Activated CD4-positive, CD25-positive, alpha-beta regulatory T cell treated with anti-CD3 and anti-CD28 coated beads, Interleukin-2, amount 50 U/mL, for 72 hours (primary cell): ENCODE measurements around the gene EPHB2.
"Not testable (repeated sequence)": the region's sequence is repeated elsewhere in the genome, so short reads cannot be mapped to it uniquely, and the experiment has no call there.

Experiments
- DNase-seq: peaks from one replicate; pipeline ENCODE4 v3.0.0; 2021

EPHB2 gene

DNA sequence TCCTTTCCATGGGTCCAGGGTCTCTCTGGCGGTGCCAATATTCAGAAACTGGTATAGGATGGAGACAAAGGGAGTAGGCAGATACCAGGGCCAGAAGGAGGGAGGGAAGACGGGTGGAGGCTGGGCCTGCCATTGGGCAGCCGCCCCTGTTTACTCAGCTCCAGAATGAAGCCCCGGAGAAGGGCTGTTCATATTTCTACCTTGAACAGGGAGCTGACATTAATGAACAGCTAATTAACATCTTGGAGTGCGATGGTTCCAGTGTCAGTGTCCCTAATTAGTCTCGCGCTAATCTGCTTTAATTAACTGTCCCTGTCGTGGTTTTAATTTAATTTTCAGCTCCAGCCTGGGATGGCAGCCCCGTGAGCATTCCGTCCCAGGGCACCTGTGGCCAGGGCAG is 113.8 kb downstream of the EPHB2 start:
- no peak for DNase-seq

DNA sequence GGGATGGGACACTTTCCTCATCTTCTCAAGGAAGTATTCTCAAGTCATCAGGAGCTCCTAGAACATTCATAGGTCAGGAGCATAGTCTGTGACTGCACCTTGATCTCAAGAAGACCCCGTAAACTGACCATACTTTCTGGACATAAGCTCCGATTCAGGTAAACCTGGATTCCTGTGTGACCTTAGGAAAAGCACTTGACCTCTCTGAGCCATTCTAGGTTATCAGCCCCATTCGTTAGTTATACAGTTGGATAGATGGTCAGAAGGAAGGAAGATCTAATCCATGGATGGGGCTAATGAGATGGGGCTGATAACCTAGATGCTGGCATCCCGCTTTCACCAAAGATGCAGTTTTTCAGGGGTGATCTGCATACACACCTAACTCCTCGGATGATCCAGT is 114.3 kb downstream of the EPHB2 start:
- no peak for DNase-seq

DNA sequence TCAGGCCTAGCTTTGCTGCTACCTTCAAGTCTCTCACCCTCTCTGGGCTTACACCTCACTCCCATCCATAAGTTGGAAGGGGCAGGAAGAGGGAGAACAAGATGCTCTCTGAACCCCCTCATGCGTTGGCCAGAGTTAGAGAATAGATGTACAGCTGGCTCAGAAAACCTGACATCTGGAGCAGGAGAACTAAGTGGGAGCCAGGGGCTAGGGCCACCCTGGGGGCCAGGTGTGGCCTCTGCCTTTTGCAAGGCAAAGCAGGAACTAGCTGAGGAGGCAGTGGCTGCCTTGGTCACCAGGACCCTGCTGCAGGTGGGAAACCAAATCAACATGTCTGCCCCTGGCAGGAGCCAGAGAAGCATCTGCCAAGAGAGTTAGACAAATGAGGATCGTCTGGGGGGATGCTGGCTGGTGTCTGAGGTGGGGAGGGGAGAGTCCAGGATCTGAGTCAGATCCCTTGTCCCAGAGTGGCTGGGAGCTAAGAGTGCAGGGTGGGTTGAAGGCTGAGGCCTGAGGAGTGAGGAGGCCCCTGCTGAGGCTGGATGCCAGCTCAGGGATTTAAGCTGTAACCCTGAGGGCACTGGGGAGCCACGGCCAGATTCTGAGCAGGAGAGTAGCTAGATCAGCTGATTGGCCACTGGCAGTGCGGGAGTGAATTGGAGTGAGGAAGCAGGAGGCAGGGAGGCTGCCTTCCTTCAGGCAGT is 115.0 kb downstream of the EPHB2 start:
- DNase-seq, result no peak

DNA sequence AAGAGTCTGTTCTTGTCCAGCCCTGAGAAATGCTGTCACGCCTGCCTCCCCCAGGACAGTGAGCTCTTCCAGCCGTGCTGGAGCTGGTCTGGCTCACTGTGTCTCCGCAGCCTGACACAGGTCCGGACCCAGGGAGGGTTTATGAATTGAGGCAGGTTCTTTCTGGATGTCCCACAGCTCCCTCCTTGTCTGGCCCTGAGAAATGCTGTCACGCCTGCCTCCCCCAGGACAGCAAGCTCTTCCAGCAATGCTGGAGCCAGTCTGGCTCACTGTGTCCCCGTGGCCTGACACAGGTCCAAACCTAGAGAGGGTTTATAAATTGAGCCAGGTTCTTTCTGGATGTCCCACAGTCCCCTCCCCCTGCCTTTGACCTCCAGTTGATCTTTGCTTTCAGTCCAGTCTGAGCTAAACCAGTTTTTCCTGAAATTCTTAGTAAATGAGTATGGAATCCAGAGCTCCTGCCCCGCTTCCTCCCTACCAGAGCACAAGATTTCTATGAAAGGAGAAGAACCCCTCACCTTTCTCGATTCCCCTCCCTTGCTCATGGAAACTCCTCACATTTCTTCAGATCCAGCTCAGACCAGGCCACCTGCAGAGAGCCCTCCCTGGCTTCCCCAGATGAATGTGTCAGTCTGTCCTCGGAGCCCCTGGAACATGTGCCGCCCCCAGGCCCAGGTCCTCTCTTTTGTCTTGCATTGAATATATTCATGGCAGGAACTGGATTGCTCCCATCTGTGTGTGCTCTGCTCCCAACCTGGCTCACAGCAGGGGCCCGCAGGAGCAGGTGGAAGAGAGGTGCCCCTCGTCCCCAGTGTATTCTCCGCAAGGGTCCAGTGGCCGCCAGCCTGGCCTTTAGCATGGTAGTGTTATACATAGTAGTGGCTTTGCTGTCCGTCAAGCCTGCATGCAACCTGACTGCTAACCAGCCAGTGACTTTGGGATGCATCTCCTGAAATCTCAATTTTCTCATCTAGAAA is 116.3 kb downstream of the EPHB2 start:
- no peak for DNase-seq

DNA sequence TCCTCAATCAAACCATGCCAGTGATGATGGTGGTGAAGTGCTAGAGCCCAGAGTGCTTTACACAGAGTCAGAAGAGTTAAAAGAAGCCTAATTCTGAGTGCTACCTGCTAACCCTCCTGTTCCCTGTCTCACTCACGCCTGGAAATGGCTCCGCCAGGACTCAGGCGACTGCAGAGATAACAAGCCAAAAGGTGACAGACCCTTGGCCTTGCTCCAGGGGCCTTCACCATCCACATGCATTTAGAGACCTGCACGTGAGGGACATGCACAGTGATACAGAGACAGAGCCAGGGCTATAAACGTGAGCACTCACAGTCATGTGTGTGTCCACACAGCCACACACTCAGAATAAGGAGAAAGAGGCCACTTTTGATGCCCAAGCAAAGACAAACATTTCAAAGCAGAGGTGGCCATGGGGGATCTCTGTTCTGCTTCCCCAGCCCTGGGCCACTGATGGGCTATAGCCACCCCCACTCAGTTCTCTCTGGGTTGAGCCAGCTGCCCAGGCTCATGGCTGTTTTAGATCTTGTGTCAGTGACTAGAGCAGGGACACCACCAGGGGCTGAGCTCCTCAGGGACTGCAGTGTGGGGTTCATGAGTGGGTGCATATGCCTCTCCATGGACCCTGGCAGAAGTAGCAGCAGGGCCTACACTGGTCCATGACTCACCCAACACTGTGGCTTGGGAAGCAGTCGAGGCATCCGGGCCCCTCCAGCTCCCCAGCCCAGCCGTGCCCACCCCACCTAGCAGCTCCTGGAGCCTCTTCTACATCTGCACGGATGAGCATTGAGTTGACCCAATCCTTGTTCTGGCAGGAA is 117.2 kb downstream of the EPHB2 start:
- DNase-seq, result no peak

DNA sequence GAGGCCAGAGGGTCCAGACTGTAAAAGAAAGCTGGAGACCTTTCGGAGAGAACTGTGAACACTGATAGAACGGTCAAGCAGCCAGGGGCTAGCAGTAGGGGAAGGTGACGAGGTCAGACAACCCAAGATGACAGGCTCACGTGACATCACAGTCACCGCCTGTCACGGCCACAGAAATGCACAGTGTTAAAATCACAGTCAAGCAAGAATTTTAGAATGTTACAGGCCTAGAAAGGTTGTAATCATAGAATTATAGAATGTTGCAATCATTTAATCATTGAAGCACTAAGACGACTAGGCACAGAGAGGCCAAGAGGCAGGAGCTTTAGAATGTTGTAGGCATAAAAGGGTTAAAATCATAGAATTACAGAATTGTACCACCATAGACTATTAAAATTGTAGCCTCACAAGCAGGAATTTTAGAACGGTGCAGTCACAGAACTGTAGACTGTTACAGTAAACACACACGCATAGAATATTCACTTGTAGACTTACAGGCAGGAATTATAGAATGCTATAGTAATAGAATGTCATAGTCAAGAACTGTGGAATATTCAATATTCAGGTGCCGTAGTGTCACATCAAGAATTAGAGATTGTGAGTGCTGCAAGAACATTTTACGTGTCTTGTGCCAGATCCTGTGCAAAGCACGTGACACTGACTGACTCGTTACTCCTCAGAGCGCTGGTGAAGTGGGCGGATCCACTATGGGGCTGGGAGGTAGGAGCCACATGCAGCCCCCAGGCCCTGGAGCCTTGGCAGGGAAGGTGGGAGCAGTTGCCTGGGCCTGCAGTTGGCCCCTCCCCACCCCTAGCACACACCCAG is 118.1 kb downstream of the EPHB2 start:
- DNase-seq, result no peak

DNA sequence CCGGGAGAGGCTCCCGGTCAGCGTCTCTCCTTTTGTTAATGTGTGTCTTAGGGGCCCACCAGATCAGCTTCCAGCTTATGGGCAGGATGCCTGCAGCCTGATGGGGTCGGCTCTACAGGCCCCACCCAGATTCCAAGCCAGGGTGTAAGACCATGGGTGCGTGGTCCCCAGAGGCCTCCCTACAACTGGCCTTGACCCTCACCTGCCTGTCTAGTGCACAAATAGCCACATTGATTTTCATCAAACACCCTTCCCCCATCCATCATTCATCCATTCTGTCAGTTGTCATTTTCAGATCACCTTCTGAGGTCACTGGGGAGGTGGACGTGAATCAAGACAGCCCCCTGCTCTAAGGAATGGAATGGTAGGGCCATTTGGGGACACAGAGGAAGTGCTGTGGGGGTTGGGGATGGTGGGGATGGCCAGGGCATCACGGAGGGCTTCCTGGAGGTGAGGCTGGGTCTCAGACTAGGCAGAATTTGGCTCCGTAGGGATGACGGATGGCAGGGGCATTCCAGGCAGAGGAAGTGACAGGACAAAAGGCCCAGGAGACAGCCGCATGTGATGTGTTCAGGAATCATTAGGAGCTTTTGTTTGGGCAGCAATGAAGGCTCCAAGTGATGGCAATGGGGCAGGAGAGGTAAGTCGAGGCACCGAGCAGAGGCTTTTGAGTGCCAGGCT is 118.8 kb downstream of the EPHB2 start:
- DNase-seq, result no peak

DNA sequence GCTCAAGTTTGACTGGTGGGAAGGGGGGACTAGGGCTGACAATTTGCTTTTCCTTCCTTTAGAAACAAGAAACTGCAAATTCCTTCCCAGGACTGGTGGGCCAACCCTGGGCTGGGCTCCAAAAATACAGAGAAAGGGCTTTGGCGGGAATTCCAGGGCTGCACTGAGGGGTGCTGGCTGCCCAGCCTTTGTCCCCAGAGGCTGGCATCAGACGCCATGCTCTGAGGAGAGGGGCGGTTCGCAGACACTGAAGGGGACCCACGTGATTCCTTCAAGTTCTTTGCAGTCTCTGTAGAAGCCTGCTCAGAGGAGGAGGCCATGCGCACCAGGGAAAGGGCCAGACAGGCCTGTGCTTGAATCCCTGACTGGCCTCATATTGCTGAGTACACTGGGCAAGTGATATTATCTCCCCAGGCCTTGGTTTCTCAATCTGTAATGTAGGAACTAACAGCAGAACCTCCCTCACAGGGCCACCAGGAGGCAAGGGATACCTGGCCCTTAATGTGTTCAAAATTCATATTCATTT is 119.5 kb downstream of the EPHB2 start:
- no peak for DNase-seq

DNA sequence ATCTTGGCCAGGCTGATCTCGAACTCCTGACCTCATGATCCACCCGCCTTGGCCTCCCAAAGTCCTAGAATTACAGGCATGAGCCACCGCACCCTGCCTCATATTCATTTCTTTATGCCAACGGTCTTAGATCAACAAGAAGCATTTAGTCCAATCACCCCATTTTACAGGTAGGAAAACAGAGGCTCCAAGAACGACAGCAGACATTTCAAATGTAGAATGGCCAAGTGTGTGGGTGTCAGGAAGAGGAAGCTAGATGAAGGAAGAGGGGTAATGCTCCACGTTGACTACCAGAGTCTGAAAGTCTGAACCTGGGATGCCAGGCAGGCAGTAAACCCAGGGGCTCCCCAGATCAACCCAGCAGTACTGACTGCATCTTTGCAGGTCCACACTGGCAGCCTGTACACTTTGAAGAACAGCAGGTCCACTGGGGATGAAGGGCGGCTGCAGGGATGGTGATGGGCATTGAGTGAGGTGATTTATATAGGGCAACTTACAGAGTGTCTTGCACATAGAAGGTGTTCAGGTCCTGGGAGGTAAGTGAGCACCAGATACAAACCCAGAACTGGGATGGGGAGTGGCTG is 120.2 kb downstream of the EPHB2 start:
- no peak for DNase-seq

DNA sequence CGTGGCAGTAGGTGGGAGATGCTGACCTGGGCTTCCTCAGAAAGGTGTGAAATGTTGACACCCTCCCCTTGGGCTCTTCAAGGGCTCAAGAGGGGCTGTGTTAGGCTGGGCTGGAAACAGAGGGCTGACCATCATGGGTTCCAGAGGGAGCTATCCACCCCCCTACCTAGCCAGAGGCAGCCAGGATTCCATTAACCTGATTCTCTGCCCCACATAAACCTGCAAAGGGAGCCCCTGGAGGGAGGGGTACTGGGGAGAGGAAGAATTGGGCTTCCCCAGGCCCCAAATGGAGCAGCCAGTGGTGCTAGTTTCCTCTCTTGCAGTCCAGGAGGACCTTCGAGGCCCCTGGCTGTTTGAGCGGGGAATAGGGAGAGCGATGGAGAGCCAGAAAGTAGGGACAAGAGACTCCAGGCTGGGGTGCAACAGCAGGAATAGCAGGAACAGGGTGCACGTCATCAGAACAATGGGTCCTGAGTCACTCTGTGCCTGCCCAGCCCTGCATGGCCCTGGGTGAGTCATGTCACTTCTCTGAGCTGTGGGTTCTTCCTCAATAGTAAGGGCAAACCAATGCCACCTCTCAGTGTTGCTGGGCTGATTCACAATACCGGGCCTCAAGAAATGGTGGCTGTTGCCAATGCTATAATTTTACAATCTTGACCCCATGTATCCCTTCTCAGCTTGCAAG is 121.2 kb downstream of the EPHB2 start:
- no peak for DNase-seq

DNA sequence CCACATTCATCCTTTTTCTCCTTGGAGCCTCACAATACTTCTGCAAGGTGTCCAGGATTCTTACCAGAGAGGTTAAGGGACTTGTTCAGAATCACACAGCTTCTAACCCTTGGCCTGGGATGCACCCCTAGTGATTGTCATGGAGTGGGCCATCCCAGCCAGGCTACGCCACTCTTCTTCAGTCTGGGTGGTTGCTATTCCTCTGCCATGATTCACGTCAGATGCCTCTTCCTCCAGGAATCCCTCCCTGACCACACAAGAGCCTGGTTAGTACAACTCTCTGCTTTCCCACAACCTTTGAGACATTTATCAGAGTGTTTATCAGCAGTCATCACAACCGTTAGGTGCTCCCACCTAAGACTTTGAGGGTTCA is 121.8 kb downstream of the EPHB2 start:
- no peak for DNase-seq

DNA sequence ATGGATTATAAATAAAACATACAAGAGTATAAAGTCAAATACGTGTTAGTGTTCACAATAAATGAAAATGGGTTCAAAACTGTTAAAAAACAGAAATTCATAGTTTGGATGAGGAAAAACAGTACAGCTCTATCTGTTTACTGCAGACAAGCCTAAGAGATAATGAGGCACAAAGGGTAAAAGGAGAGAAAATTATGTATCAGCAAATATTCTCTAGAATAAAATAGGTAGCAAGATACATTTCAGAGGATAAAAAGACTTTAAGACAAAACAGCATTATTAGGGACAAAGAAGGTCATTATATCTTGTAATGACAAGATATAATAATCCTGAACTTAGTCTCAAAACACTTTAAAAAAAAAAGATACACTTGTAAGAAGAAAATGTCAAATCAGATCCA is 123.1 kb downstream of the EPHB2 start:
- no peak for DNase-seq

DNA sequence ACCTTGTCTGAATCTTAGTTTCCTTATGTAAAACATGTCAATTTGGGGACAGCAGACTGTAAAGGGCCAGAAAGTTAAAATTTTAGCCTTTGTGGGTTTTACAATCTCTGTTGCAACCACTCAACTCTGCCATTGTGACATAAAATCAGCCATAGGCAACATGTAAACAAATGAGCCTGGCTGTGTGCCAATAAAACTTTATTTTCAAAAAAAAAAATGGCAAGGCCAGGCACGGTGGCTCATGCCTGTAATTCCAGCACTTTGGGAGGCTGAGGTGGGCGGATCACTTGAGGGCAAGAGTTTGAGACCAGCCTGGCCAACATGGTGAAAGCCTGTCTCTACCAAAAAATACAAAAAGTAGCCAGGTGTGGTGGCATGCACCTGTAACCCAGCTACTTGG is 123.8 kb downstream of the EPHB2 start:
- not testable (repeated sequence) for DNase-seq

DNA sequence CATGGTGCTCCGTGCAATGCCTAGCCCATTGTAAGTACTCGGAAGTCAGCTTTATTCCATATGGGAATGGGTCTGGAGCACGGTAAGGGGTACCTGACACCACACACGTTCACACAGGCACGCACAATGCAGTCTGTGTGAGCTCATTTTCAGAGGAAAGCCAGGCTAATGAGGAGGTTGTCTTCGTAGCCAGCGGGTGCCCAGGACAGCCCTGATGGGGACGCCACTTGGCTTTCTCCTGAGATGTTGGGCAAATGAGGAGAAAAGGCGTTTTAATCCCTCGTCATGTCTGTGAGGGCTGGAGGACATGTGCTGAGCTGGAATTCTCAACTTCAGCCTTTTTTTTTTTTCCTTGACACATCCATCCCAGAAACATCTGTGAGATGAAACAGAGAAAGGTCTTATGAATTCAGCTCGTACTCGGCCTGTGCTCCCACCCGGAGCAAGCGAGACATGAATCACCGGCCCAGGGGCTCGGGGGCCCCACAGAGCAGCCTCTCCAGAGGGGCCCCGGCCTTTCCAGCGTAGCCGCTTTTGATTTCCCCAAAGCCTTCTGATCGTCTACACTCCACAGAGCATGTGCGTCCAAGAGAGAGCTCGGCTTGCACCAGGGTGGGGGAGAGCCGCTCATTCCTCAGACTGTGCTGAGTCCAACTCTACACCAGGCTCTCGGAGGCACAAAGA is 125.1 kb downstream of the EPHB2 start:
- no peak for DNase-seq

DNA sequence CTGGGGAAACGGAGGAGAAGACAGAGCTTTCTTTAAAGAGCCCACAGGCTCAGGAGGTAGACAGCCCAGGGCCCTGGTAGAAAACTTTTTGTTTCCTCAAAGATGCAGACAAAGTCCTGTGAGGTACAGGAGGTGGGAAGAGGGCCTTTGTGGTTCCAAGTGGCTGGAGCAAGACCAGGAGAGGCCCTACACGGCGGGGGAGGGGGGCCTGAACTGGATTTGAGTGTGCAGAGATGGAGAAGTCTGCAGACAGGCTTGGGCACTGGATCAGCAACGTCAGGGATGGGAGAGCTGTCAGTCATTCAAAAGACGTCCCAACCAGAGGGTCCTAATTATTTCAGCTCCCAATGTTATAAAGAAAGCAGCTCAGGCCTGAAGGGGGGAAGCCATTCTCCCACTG is 126.2 kb downstream of the EPHB2 start:
- DNase-seq, result no peak

DNA sequence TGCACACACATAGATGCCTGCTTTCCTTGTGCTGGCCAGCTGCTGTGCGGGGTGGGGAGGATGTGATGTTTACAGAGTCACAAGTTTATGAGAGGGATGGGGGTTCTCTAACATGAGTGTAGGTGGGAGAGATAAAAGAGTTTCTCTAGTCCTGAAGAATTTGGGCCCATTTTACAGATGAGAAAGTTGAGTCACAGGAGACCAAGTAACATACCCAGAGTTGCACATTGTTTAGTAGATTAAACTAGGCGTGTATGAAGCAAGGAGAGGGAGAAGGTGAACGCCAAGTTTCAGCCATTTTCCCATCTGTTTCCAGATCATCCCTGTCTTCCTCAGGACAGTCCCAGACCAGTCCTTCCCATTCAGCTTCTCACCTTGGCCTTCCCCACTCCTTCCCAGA is 126.7 kb downstream of the EPHB2 start:
- no peak for DNase-seq

DNA sequence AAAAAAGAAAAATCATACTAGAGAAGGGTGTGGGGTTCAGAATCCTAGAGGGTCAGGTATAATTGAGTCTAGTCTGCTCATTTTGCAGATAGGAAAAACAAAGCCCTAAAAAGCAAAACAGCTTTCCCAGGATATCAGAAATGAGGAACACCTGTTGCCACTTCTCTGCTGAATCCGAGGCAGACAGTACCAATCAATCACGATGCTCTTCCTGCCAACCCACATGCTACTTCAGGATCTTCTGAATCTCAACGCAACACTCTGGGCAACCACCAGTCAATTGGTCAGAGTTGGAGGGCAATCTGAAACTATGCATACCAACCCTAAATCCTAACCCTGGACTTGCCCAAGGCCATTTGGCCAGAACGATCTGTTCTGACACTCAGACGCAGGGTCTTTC is 128.3 kb downstream of the EPHB2 start:
- no peak for DNase-seq

DNA sequence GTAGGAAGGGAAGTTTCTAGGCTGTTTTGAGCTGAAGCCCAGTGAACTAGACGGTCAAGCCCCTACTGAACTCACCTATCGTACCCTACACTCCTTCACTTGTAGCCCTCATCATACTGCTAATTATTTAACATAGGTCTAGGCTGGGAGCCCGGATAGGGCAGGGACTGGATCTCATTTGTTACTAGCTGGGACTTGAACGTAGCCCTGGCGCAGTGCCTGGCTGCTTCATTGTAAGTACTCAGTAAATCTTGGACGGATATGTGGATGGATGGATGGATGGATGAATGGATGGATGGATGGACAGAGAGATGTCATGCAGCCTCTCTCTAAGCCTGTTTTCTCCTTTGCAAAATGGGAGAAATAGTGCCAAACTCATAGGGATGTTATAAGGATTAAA is 129.2 kb downstream of the EPHB2 start:
- DNase-seq, result no peak

DNA sequence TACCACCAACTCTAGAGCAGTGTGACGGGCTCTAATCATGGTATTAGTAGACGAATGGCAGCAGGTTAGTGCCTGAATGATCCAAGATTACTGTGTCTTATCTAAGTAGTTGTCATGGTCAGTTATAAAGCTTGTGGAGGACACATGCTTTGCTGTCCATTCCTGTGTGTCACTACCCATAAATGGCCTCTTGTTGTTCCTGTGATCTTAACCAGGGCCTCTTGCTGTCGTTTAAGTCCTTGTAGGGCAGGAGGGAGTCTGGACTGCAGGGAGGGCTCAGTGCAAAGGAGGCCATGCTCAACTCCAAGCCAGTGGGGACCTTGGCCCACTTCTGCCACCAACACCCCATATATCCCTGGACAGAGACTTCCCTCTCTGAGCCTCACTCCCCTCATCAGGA is 130.5 kb downstream of the EPHB2 start:
- no peak for DNase-seq

DNA sequence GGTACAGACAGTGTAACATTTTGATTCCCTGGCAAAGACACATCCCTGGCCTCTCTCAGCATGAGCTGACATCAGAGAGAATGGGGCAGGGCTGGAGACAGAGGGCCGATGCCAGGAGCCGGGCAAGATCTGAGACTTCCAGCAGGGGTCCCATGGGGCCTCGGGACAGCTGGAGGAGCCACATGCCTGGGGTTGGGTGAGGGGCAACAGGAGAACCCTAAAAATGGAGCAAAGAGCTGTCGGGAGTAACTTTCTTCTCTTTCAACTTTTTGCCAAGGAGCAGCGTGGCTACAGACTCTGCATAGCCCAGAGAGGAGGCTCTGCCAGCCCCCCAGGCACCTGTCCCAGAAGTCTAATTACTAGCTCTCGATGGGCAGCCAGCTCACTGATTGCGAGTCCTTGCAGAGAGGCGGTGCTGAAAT is 131.2 kb downstream of the EPHB2 start:
- no peak for DNase-seq
